IPS-18c (cell line): ENCODE results near the gene PLK5.

ENCODE experiments used
- H3K4me3 ChIP-seq: 2 replicates; pipeline ENCODE4 v1.7.0; 2013; ENCODE audit warnings: low read depth, mild to moderate bottlenecking, low read length, moderate library complexity; ENCODE audit not compliant: insufficient read depth
- H3K9me3 ChIP-seq: one replicate; pipeline ENCODE4 v1.6.1; 2013; ENCODE audit warnings: mild to moderate bottlenecking, low read length, moderate library complexity; ENCODE audit not compliant: control insufficient read depth, insufficient read depth

The PLK5 gene

GRCh38 chr19:1503089-1503924 is 20.6 kb upstream of the PLK5 start:
- peaks cover 6% of the 10 kb centered on the region for H3K9me3 ChIP-seq
- H3K4me3 ChIP-seq: peak overlapping the region; percentile 36; the same call in 1 of the 2 replicates

- peak overlapping the region; percentile 36; the same call in 1 of the 2 replicates for H3K4me3 ChIP-seq
- peaks cover 6% of the 10 kb centered on the region for H3K9me3 ChIP-seq
Measured at GRCh38 chr19:1503925-1504773, 19.7 kb upstream of the PLK5 start.

- Histone ChIP-seq H3K4me3 (no peak overlapping the region), H3K9me3 (peaks cover 3% of the 10 kb centered on the region)
Measured at GRCh38 chr19:1505012-1505411, 18.9 kb upstream of the PLK5 start.

GRCh38 chr19:1505991-1506881 is 17.6 kb upstream of the PLK5 start:
- Histone ChIP-seq H3K4me3 (no peak overlapping the region), H3K9me3 (peaks cover 2% of the 10 kb centered on the region)

GRCh38 chr19:1507192-1507660 is 16.7 kb upstream of the PLK5 start:
- peak overlapping the region; percentile 94; the same call in 1 of the 2 replicates for H3K4me3 ChIP-seq
- peaks cover 2% of the 10 kb centered on the region for H3K9me3 ChIP-seq

GRCh38 chr19:1507763-1508506 is 15.9 kb upstream of the PLK5 start:
- peak overlapping the region; percentile 94 for H3K4me3 ChIP-seq

GRCh38 chr19:1508507-1508856 is 15.4 kb upstream of the PLK5 start:
- H3K4me3 ChIP-seq: peak overlapping the region; percentile 52
- H3K9me3 ChIP-seq: peaks cover 2% of the 10 kb centered on the region

More at GRCh38 chr19:1507763-1508506, 15.9 kb upstream of the PLK5 start:
- H3K9me3 ChIP-seq: peaks cover 2% of the 10 kb centered on the region

- Histone ChIP-seq H3K4me3 (no peak overlapping the region), H3K9me3 (peaks cover 2% of the 10 kb centered on the region)
Measured at GRCh38 chr19:1509602-1510441, 14.1 kb upstream of the PLK5 start.

- Histone ChIP-seq H3K4me3 (no peak overlapping the region; the same call in 1 of the 2 replicates), H3K9me3 (peaks cover 2% of the 10 kb centered on the region)
Measured at GRCh38 chr19:1510442-1510806, 13.5 kb upstream of the PLK5 start.

- Histone ChIP-seq H3K9me3 (peaks cover 2% of the 10 kb centered on the region), H3K4me3 (no peak overlapping the region; the same call in 1 of the 2 replicates)
Measured at GRCh38 chr19:1510807-1511206, 13.1 kb upstream of the PLK5 start.

GRCh38 chr19:1511318-1512317 is 12.3 kb upstream of the PLK5 start:
- H3K9me3 ChIP-seq: no peaks in the 10 kb centered on the region
- H3K4me3 ChIP-seq: no peak overlapping the region

- peak within 1 kb of the TSS; percentile 34; the same call in 1 of the 2 replicates for H3K4me3 ChIP-seq
- no peaks in the 10 kb centered on the region for H3K9me3 ChIP-seq
Measured at GRCh38 chr19:1512671-1513498, 11.0 kb upstream of the PLK5 start, which contains the start of gene ADAMTSL5. Gene ADAMTSL5 (minus strand): TSS chr19:1513019. CDS start chr19:1510943, 2,076 bp downstream.

GRCh38 chr19:1513499-1514294 is 10.2 kb upstream of the PLK5 start:
- H3K9me3 ChIP-seq: no peaks in the 10 kb centered on the region

More at GRCh38 chr19:1513499-1514294, 10.2 kb upstream of the PLK5 start:
- peak overlapping the region; percentile 34; the same call in 1 of the 2 replicates for H3K4me3 ChIP-seq
